ENCODE results near the gene ABL1. TPM values are rescaled to one million over a fixed set of nuclear protein-coding genes. Genes with fewer than 3 reads are reported as not detected.

ABL1 gene
- total and polyA plus RNA-seq, 7 donors: 15.5 to 41.0 (median 31.2) TPM

- no peak for TF ChIP-seq CTCF (IDR thresholded peaks at IDR 0.05)
- ATAC-seq (peak in 2 of 4 donors; percentile 10 to 15), DNase-seq (peak; percentile 27 to 66)
- no peaks in the 10 kb centered on the region for H3K36me3 ChIP-seq (ENCODE audit: insufficient read depth in 1 of 2, low read depth in 1 of 2)
- H3K27ac ChIP-seq: no peak overlapping the region
- no peaks in the 10 kb centered on the region for H3K9me3 ChIP-seq
- intact Hi-C loops (cut with DNase I): no loop called here
- no peak overlapping the region for H3K4me3 ChIP-seq
- WGBS, 3 donors: 35 to 61% (median 47%) methylated on average over 4 of the region's 4 CpGs
- H3K4me1 ChIP-seq: peaks cover 81% of the 10 kb centered on the region
- H3K27me3 ChIP-seq (ENCODE audit: insufficient read depth in 3 of 3, low read length in 2 of 3): no peaks in the 10 kb centered on the region
These were observed 9.0 kb downstream of the ABL1 start for GRCh38 chr9:130844044-130844451.

GRCh38 chr9:130845254-130845653, 10.2 kb downstream of the ABL1 start:
- Histone ChIP-seq H3K27ac (peak overlapping the region; percentile 77), H3K27me3 (ENCODE audit: insufficient read depth in 3 of 3, low read length in 2 of 3) (no peaks in the 10 kb centered on the region), H3K4me3 (peak overlapping the region; percentile 28), H3K36me3 (ENCODE audit: insufficient read depth in 1 of 2, low read depth in 1 of 2) (no peaks in the 10 kb centered on the region), H3K9me3 (no peaks in the 10 kb centered on the region), H3K4me1 (peaks cover 77% of the 10 kb centered on the region)
- WGBS, 3 donors: 47 to 60% (median 55%) methylated on average over 10 of the region's 10 CpGs
- peak in 1 of 2 donors; percentile 48 for DNase-seq
- TF ChIP-seq CTCF (IDR thresholded peaks at IDR 0.05): no peak
- intact Hi-C loops (cut with DNase I): no loop called here
- no peak for ATAC-seq

- ATAC-seq (peak in 2 of 4 donors; percentile 7 to 21), DNase-seq (no peak)
- Histone ChIP-seq H3K27ac (peak overlapping the region; percentile 77), H3K27me3 (ENCODE audit: insufficient read depth in 3 of 3, low read length in 2 of 3) (no peaks in the 10 kb centered on the region), H3K36me3 (ENCODE audit: insufficient read depth in 1 of 2, low read depth in 1 of 2) (no peaks in the 10 kb centered on the region), H3K9me3 (no peaks in the 10 kb centered on the region), H3K4me1 (peaks cover 75% of the 10 kb centered on the region), H3K4me3 (peak overlapping the region; percentile 28)
- WGBS, 3 donors: 16 to 29% (median 20%) methylated on average over 7 of the region's 7 CpGs
- intact Hi-C loops (cut with DNase I): no loop called here
- TF ChIP-seq CTCF (IDR thresholded peaks at IDR 0.05): no peak
These were observed 10.9 kb downstream of the ABL1 start for GRCh38 chr9:130845901-130846481.

- WGBS, 3 donors: 22 to 37% (median 27%) methylated on average over 12 of the region's 12 CpGs
- Histone ChIP-seq H3K9me3 (no peaks in the 10 kb centered on the region), H3K4me3 (peak overlapping the region; percentile 20), H3K4me1 (peaks cover 71% of the 10 kb centered on the region), H3K27ac (peak overlapping the region; percentile 77), H3K36me3 (ENCODE audit: insufficient read depth in 1 of 2, low read depth in 1 of 2) (no peaks in the 10 kb centered on the region), H3K27me3 (ENCODE audit: insufficient read depth in 3 of 3, low read length in 2 of 3) (no peaks in the 10 kb centered on the region)
- no peak for TF ChIP-seq CTCF (IDR thresholded peaks at IDR 0.05)
- intact Hi-C loops (cut with DNase I): no loop called here
- DNase-seq (peak; percentile 61 to 67), ATAC-seq (peak in 3 of 4 donors; percentile 40 to 57 (median 45))
These were observed 11.6 kb downstream of the ABL1 start for GRCh38 chr9:130846487-130847305.
